GM12872 (cell line): Measurements from ENCODE around the gene MBTPS1.
A peak's percentile ranks its signal among the peaks of the same experiment; 100 is the strongest.

Source experiments
- TF ChIP-seq, protein P1 (sequence below): IDR thresholded peaks from 3 replicates; pipeline ENCODE4 v1.5.1; 2011; ENCODE audit warnings: low read depth, mild to moderate bottlenecking, low read length, moderate library complexity; ENCODE audit not compliant: insufficient read depth

Gene MBTPS1

DNA sequence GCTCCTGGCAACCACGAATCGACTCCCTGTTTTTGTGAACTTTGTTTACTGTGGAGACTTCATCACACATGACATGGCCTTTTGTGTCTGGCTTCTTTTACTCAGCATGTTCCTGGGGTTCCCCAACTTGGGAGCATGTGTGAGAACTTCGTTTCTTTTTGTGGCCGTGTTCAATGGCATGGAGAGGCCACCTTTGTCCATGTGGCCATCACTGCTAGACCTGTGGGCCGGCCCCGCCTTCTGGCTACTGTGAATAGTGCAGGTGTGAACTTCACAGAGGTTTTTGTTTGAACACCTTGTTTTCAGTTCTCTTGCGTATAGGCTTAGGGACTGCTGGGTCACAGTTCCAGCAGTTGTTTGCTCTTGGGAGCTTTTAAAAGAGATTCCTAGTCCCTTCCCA lies 68.5 kb downstream of the MBTPS1 start:
- TF ChIP-seq, protein P1, sequence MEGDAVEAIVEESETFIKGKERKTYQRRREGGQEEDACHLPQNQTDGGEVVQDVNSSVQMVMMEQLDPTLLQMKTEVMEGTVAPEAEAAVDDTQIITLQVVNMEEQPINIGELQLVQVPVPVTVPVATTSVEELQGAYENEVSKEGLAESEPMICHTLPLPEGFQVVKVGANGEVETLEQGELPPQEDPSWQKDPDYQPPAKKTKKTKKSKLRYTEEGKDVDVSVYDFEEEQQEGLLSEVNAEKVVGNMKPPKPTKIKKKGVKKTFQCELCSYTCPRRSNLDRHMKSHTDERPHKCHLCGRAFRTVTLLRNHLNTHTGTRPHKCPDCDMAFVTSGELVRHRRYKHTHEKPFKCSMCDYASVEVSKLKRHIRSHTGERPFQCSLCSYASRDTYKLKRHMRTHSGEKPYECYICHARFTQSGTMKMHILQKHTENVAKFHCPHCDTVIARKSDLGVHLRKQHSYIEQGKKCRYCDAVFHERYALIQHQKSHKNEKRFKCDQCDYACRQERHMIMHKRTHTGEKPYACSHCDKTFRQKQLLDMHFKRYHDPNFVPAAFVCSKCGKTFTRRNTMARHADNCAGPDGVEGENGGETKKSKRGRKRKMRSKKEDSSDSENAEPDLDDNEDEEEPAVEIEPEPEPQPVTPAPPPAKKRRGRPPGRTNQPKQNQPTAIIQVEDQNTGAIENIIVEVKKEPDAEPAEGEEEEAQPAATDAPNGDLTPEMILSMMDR: 0 out of 3 replicates have a peak, but pooled peaks have one; percentile 8

DNA sequence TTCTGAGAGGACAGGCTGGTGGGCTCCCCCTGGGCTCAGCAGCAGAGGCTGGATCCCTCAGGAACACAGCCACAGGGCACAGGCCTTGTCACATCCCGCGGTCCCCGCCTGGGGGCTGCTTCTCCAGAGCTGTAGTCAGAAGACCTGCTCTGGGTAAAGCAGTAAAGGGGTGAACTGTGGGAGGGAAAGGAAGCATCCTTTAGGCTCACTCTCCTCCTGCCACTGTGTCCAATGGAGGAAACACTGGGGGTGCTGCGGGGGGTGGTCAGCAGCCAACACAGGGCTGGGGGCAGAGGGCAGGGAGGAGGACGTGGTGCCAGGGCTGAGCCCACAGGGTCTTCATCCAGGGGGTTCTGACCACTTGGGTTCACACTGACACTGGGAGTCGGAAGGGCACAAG lies 69.1 kb downstream of the MBTPS1 start:
- TF ChIP-seq, protein P1: no peak

DNA sequence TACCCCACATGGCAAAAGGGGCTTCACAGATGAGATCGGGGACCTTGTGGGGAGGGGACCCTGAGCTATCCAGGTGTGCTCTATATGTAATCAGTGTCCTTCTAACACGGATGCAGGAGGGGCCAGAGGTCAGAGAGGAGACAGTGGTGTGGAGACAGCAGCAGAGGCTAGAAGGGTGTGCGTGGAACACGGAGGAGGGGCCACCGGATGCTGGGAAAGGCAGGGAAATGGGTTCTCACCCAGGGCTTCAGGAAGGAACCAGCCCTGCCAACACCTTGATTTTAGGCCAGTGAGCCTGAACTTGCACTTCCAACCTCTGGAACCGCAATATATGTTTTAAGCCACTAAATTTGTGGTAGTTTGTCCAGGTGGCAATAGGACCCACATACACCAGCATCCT lies 69.5 kb downstream of the MBTPS1 start:
- TF ChIP-seq, protein P1: no peak

DNA sequence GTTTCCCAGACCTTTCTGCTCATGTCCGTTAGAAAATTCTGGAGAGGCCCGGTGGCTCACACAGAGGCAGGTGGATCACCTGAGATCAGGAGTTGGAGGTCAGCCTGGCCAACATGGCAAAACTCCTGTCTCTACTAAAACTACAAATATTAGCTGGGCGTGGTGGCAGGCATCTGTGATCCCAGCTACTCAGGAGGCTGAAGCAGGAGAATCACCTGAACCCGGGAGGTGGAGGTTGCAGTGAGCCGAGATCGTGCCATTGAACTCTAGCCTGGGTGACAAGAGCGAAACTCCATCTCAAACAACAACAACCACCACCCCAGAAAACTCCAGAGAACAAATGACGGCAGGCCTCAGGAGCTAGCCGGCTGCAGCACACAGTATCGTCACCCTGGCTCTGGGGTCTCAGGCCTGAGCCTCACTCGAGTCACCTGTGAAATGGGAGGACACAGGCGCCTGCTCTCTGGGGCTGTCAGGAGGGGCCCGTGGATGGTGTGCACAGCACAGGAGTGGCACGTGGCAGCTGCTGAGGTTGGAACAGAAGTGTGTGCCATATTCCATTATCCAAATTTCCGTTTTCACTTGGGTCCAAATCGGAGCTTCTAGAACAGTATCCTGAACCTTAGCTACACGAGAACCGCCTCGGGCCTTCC lies 70.8 kb downstream of the MBTPS1 start:
- TF ChIP-seq, protein P1: no peak

DNA sequence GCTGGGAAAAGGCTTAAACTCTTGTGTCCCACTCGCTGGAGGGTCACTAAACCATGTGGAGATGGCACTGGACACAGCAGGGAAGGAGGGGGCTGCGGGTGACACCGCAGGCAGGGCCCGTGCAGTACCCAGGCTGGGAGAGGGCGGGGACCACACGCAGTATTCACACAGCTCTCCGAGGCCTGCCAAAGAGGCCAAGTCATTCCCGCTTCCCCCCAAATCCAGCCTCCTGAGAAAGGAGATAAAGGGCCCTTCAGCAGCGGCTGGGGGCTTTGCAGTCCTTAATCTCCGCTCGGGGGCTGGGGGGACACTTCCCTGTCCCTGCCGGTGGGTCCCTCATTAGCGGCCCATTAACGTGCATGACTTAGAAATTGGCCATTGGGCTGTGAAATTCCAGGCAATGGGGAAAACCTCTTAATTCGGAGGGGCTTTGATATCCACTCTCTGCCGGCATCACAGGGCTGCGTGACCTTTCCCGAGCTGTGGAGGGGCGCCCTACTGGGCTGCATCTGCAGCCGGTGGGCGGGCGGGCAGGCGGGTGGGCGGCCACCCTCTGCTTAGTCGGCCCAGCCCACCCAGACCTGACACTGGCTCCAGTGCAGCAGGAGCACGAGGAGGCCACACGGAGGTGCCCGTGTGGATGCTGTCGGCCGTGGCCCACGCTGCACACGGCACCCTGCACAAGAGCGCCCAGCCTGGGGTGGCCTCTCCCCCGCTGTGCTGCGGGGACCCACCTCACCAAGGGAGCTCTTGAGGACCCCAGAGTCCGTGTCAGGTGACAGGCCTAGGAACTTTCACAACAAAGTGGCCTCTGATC lies 71.5 kb downstream of the MBTPS1 start:
- TF ChIP-seq, protein P1: no peak

DNA sequence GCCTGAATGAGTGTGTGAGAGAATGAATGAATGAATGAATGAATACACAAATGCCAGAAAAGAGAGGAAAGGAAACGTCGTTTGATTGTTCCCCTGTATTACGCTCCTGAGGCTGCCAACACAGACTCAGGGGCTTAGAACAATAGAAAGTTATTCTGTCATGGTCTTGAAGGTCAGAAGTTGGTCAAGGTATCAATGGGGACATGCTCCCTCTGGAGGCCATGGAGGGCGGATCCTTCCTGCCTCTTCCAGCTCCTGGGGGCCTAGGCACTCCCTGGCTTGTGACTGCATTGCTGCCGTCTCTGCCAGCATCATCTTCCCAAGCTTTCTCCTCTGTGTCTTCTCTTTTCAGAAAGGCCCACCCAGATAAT lies 72.6 kb downstream of the MBTPS1 start:
- TF ChIP-seq, protein P1: peak; percentile 30; the same call in 2 of the 3 replicates

DNA sequence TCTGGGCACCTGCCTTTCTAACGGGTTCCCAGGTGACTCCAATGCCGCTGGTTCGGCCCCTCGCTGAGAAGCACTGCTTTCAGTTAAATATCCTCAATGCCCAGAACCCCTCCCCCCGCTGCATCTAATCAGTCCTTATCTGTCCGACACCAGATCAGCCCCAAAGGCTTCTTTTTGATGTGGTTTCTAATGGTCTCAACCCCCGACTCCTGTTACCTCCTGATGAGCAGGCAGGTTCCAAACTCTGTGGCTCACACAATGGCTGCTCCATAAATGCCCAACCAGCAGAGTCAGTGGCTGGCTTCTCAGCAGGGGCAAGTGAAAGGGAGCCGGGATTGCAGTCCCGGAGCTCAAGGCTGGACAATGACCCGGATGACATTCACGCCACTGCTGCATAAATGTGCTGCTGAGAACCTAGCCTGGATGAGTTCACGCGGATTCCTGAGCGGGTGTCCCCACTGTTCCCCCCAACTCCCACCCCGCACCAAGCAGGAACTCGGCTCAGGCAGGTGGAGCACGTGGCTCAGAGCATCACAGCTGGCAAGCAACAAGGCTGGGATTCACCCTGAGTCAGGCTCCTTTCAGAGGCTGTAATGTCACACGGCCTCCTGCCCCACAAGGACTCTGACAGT lies 73.1 kb downstream of the MBTPS1 start:
- TF ChIP-seq, protein P1: no peak
